Mammary epithelial cell (primary cell): ENCODE measurements around the gene RBM47.

Experiments
- EZH2 ChIP-seq: IDR thresholded peaks from 2 replicates; pipeline ENCODE4 v1.6.1; 2012; ENCODE audit warnings: low read length, inconsistent platforms, borderline replicate concordance
- TF ChIP-seq, protein P1 (sequence below), 2 donors: IDR thresholded peaks in 1 of 2; conservative IDR thresholded peaks in 1 of 2; 2 replicates each; pipeline ENCODE4 v1.5.1; 2011 to 2012; ENCODE audit warnings: inconsistent platforms in 2 of 2, low read length in 2 of 2, mild to moderate bottlenecking in 2 of 2, control low read depth in 1 of 2, low read depth in 1 of 2; ENCODE audit not compliant: insufficient read depth in 1 of 2; ENCODE audit errors: extremely low read depth in 1 of 2

DNA sequence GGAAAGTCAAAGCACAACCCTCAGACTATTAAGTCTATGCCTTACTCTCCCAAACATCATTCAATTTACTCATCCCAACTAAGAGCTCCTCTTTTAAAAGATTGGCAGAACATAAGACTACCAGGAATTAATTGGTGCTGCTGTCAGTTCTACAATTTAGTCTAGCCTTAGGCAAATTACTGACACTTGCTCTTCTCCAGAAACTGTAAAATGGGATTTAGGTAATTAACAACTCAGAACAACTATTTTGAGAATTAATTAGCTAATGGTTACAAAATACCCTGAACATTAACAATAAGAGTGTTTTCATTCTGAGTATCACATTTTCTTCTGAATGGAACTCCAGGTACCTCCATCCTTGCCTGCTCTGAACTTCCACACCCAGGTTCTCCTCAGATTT is 36.2 kb upstream of the RBM47 start:
- TF ChIP-seq, protein P1, sequence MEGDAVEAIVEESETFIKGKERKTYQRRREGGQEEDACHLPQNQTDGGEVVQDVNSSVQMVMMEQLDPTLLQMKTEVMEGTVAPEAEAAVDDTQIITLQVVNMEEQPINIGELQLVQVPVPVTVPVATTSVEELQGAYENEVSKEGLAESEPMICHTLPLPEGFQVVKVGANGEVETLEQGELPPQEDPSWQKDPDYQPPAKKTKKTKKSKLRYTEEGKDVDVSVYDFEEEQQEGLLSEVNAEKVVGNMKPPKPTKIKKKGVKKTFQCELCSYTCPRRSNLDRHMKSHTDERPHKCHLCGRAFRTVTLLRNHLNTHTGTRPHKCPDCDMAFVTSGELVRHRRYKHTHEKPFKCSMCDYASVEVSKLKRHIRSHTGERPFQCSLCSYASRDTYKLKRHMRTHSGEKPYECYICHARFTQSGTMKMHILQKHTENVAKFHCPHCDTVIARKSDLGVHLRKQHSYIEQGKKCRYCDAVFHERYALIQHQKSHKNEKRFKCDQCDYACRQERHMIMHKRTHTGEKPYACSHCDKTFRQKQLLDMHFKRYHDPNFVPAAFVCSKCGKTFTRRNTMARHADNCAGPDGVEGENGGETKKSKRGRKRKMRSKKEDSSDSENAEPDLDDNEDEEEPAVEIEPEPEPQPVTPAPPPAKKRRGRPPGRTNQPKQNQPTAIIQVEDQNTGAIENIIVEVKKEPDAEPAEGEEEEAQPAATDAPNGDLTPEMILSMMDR (conservative IDR thresholded peaks at IDR 0.05 in 1 of 2, IDR thresholded peaks at IDR 0.05 in 1 of 2; ENCODE audit: extremely low read depth in 1 of 2, insufficient read depth in 1 of 2, low read depth in 1 of 2, low read length in 2 of 2), result no peak
- no peak for TF ChIP-seq EZH2
